Measurements from ENCODE around the gene TRIP4. TPM values are rescaled to one million over a fixed set of nuclear protein-coding genes. Genes with fewer than 3 reads are reported as not detected.
"Not testable (repeated sequence)": the region's sequence is repeated elsewhere in the genome, so short reads cannot be mapped to it uniquely, and the experiment has no call there.

The TRIP4 gene
- total RNA-seq, 1 donor from 2014 or later: 26.8 TPM

GRCh38 chr15:64369078-64369607 lies 18.5 kb upstream of the TRIP4 start:
- no peak for DNase-seq (ENCODE audit: extremely low spot score, unreplicated experiment)
- peaks cover 5% of the 10 kb centered on the region for H3K4me1 Mint-ChIP-seq (ENCODE audit: unreplicated experiment)
- H3K36me3 Mint-ChIP-seq (ENCODE audit: unreplicated experiment): no peaks in the 10 kb centered on the region
- H3K9me3 Mint-ChIP-seq (ENCODE audit: unreplicated experiment): no peaks in the 10 kb centered on the region
- H3K4me3 Mint-ChIP-seq (ENCODE audit: unreplicated experiment): no peak overlapping the region
- H3K27me3 Mint-ChIP-seq (ENCODE audit: unreplicated experiment): no peaks in the 10 kb centered on the region
- TF ChIP-seq CTCF (IDR thresholded peaks at IDR 0.05): no peak
- peak overlapping the region; percentile 31 for H3K27ac Mint-ChIP-seq (ENCODE audit: unreplicated experiment)

DNA sequence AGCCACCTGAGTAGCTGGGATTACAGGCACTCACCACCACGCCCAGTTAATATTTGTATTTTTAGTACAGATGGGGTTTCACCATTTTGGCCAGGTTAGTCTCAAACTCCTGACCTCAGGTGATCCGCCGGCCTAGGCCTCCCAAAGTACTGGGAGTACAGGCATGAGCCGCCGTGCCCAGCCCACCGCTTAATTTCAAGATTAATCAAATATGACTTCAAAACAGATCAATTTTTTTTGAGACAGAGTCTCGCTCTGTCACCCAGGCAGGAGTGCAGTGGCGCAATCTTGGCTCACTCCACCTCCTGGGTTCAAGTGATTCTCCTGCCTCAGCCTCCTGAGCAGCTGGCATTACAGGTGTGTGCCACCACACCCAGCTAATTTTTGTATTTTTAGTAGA lies 16.3 kb upstream of the TRIP4 start:
- DNase-seq (ENCODE audit: extremely low spot score, unreplicated experiment): peak; percentile 53
- not testable (repeated sequence) for H3K27me3 Mint-ChIP-seq (ENCODE audit: unreplicated experiment); H3K9me3 Mint-ChIP-seq (ENCODE audit: unreplicated experiment); H3K36me3 Mint-ChIP-seq (ENCODE audit: unreplicated experiment); H3K4me3 Mint-ChIP-seq (ENCODE audit: unreplicated experiment); H3K4me1 Mint-ChIP-seq (ENCODE audit: unreplicated experiment); H3K27ac Mint-ChIP-seq (ENCODE audit: unreplicated experiment)

- H3K4me3 Mint-ChIP-seq (ENCODE audit: unreplicated experiment): no peak overlapping the region
- H3K27me3 Mint-ChIP-seq (ENCODE audit: unreplicated experiment): no peaks in the 10 kb centered on the region
These were observed 14.3 kb upstream of the TRIP4 start for GRCh38 chr15:64373360-64373759.

GRCh38 chr15:64379216-64379960 lies 8.2 kb upstream of the TRIP4 start:
- DNase-seq (ENCODE audit: extremely low spot score, unreplicated experiment): no peak
- Mint-ChIP-seq H3K4me1 (ENCODE audit: unreplicated experiment) (peaks cover 36% of the 10 kb centered on the region), H3K4me3 (ENCODE audit: unreplicated experiment) (peak overlapping the region; percentile 82), H3K9me3 (ENCODE audit: unreplicated experiment) (no peaks in the 10 kb centered on the region), H3K27ac (ENCODE audit: unreplicated experiment) (peak overlapping the region; percentile 78), H3K36me3 (ENCODE audit: unreplicated experiment) (no peaks in the 10 kb centered on the region), H3K27me3 (ENCODE audit: unreplicated experiment) (no peaks in the 10 kb centered on the region)
- TF ChIP-seq CTCF (IDR thresholded peaks at IDR 0.05): no peak

More at GRCh38 chr15:64373360-64373759, 14.3 kb upstream of the TRIP4 start:
- Mint-ChIP-seq H3K27ac (ENCODE audit: unreplicated experiment) (no peak overlapping the region), H3K36me3 (ENCODE audit: unreplicated experiment) (no peaks in the 10 kb centered on the region), H3K9me3 (ENCODE audit: unreplicated experiment) (no peaks in the 10 kb centered on the region), H3K4me1 (ENCODE audit: unreplicated experiment) (peaks cover 9% of the 10 kb centered on the region)
- no peak for TF ChIP-seq CTCF (IDR thresholded peaks at IDR 0.05)
- no peak for DNase-seq (ENCODE audit: extremely low spot score, unreplicated experiment)

DNA sequence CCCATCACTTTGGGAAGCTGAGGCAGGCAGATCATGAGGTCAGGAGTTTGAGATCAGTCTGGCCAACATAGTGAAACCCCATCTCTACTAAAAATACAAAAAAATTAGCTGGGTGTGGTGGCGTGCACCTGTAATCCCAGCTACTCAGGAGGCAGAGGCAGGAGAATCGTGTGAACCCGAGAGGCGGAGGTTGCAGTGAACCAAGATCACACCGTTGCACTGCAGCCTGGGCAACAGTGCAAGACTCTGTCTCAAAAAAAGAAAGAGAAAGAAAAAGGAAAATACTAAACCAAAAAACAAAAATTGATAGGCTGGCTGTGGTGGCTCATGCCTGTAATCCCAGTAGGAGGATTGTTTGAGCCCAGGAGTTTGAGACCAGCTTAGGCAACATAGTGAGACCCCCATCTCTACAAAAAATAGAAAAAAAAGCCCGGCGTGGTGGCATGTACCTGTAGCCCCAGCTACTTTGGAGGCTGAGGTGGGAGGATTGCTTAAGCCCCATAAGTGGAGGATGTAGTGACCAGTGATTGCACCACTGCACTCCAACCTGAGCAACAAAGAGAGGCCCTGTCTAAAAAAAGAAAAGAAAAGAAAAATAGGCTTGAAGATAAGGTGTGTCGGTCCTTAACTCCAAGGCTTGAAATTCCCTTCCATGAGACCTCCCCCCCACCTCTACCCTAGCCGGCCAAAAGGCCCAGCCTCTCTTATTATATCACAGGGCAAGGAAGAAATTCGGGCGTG lies 7.3 kb upstream of the TRIP4 start:
- not testable (repeated sequence) for DNase-seq (ENCODE audit: extremely low spot score, unreplicated experiment); H3K36me3 Mint-ChIP-seq (ENCODE audit: unreplicated experiment); H3K27ac Mint-ChIP-seq (ENCODE audit: unreplicated experiment); H3K27me3 Mint-ChIP-seq (ENCODE audit: unreplicated experiment); H3K9me3 Mint-ChIP-seq (ENCODE audit: unreplicated experiment)
- H3K4me3 Mint-ChIP-seq (ENCODE audit: unreplicated experiment): peak overlapping the region; percentile 82
- peaks cover 36% of the 10 kb centered on the region for H3K4me1 Mint-ChIP-seq (ENCODE audit: unreplicated experiment)

All from osteocyte (in vitro differentiated cells).